H9 (cell line): Measurements from ENCODE around the gene TXNRD1. TPM values are rescaled to one million over a fixed set of nuclear protein-coding genes. Genes with fewer than 3 reads are reported as not detected.

ENCODE experiments used
- DNase-seq: peaks from one replicate; pipeline ENCODE4 v3.0.0-alpha.2; 2017
- H2AFZ ChIP-seq: one replicate; pipeline ENCODE4 v1.6.1; 2013; ENCODE audit warnings: mild to moderate bottlenecking, low read length, control low read depth, moderate library complexity
- H2AK5ac ChIP-seq: 2 replicates; pipeline ENCODE4 v1.6.1; 2013; ENCODE audit warnings: low read length, control low read depth, mixed read lengths; ENCODE audit not compliant: insufficient read length
- H2BK120ac ChIP-seq: one replicate; pipeline ENCODE4 v1.6.1; 2013; ENCODE audit warnings: low read depth, mild to moderate bottlenecking, low read length, control low read depth, inconsistent platforms; ENCODE audit not compliant: poor library complexity, severe bottlenecking
- H2BK12ac ChIP-seq: 2 replicates; pipeline ENCODE4 v1.6.1; 2013; ENCODE audit warnings: low read length, control low read depth, mixed read lengths, low read depth; ENCODE audit not compliant: insufficient read length
- H2BK15ac ChIP-seq: 2 replicates; pipeline ENCODE4 v1.6.1; 2013; ENCODE audit warnings: low read depth, low read length, control low read depth
- H2BK20ac ChIP-seq: one replicate; pipeline ENCODE4 v1.6.1; 2013; ENCODE audit warnings: low read depth, mild to moderate bottlenecking, low read length, control low read depth, inconsistent platforms; ENCODE audit not compliant: poor library complexity, severe bottlenecking
- H2BK5ac ChIP-seq: 2 replicates; pipeline ENCODE4 v1.6.1; 2013; ENCODE audit warnings: low read length, control low read depth, mixed read lengths; ENCODE audit not compliant: insufficient read length
- H3K14ac ChIP-seq: 2 replicates; pipeline ENCODE4 v1.6.1; 2013; ENCODE audit warnings: low read length, control low read depth; ENCODE audit not compliant: insufficient read depth
- H3K18ac ChIP-seq: 2 replicates; pipeline ENCODE4 v1.6.1; 2013; ENCODE audit warnings: low read depth, mild to moderate bottlenecking, mixed read lengths, low read length, control low read depth; ENCODE audit not compliant: insufficient read length
- H3K23ac ChIP-seq: 2 replicates; pipeline ENCODE4 v1.6.1; 2013; ENCODE audit warnings: low read length, control low read depth, mixed read lengths, low read depth; ENCODE audit not compliant: insufficient read length
- H3K23me2 ChIP-seq: 2 replicates; pipeline ENCODE4 v1.6.1; 2013; ENCODE audit warnings: low read depth, mild to moderate bottlenecking, mixed read lengths, low read length, control low read depth; ENCODE audit not compliant: insufficient read length, poor library complexity, severe bottlenecking
- H3K27ac ChIP-seq: 2 replicates; pipeline ENCODE4 v1.5.1; 2013; ENCODE audit warnings: low read length, control low read depth, mixed read lengths, low read depth; ENCODE audit not compliant: insufficient read length
- H3K27me3 ChIP-seq: 2 replicates; pipeline ENCODE4 v1.6.1; 2013; ENCODE audit warnings: low read length, control low read depth, inconsistent platforms; ENCODE audit not compliant: insufficient read depth
- H3K4ac ChIP-seq: 2 replicates; pipeline ENCODE4 v1.6.1; 2013; ENCODE audit warnings: low read depth, mild to moderate bottlenecking, control low read depth, inconsistent platforms, low read length, moderate library complexity
- H3K4me1 ChIP-seq: 2 replicates; pipeline ENCODE4 v1.6.1; 2013; ENCODE audit warnings: low read length, control low read depth, inconsistent platforms; ENCODE audit not compliant: insufficient read depth
- H3K4me2 ChIP-seq: 2 replicates; pipeline ENCODE4 v1.6.1; 2013; ENCODE audit warnings: low read length, control low read depth, mixed read lengths; ENCODE audit not compliant: insufficient read length, insufficient read depth
- H3K56ac ChIP-seq: 2 replicates; pipeline ENCODE4 v1.6.1; 2013; ENCODE audit warnings: low read depth, mild to moderate bottlenecking, mixed read lengths, low read length, control low read depth; ENCODE audit not compliant: insufficient read length
- H3K79me1 ChIP-seq: 2 replicates; pipeline ENCODE4 v1.6.1; 2013; ENCODE audit warnings: low read depth, mild to moderate bottlenecking, moderate library complexity, low read length, control low read depth, inconsistent platforms; ENCODE audit not compliant: insufficient read depth, poor library complexity, severe bottlenecking
- H3K79me2 ChIP-seq: 2 replicates; pipeline ENCODE4 v1.6.1; 2013; ENCODE audit warnings: low read length, control low read depth, inconsistent platforms; ENCODE audit not compliant: insufficient read depth
- H3K9ac ChIP-seq: 2 replicates; pipeline ENCODE4 v1.6.1; 2013; ENCODE audit warnings: low read length, control low read depth, mixed read lengths; ENCODE audit not compliant: insufficient read length; ENCODE audit errors: extremely low read depth
- H3K9me3 ChIP-seq: one replicate; pipeline ENCODE4 v1.6.1; 2013; ENCODE audit warnings: low read depth, low read length, inconsistent platforms; ENCODE audit not compliant: control insufficient read depth
- H3T11ph ChIP-seq: one replicate; pipeline ENCODE4 v1.6.1; 2013; ENCODE audit warnings: mild to moderate bottlenecking, low read length, control low read depth, inconsistent platforms
- H4K20me1 ChIP-seq: one replicate; pipeline ENCODE4 v1.6.1; 2013; ENCODE audit not compliant: control insufficient read depth, insufficient read length, insufficient read depth
- H4K5ac ChIP-seq: 2 replicates; pipeline ENCODE4 v1.6.1; 2013; ENCODE audit warnings: low read depth, mild to moderate bottlenecking, mixed read lengths, low read length, control low read depth; ENCODE audit not compliant: insufficient read length
- H4K8ac ChIP-seq: replicated peaks from 2 replicates; pipeline ENCODE4 v1.6.1; 2013; ENCODE audit warnings: low read length, control low read depth, mixed read lengths, low read depth; ENCODE audit not compliant: insufficient read length
- H4K91ac ChIP-seq: 2 replicates; pipeline ENCODE4 v1.6.1; 2013; ENCODE audit warnings: low read depth, mild to moderate bottlenecking, moderate library complexity, mixed read lengths, low read length, control low read depth; ENCODE audit not compliant: insufficient read length
- H3K27ac Mint-ChIP-seq, 3 experiments: 2 replicates in 2 of 3; 3 replicates in 1 of 3; pipeline ENCODE4 v1.8.0; 2020 to 2021; ENCODE audit warnings: mixed read lengths in 3 of 3, mild to moderate bottlenecking in 1 of 3, moderate library complexity in 1 of 3
- H3K27me3 Mint-ChIP-seq: 2 replicates; pipeline ENCODE4 v1.8.0; 2021; ENCODE audit warnings: low read depth, mild to moderate bottlenecking, moderate library complexity, mixed read lengths
- H3K36me3 Mint-ChIP-seq, 3 experiments: 2 replicates in 2 of 3; 3 replicates in 1 of 3; pipeline ENCODE4 v1.8.0; 2020 to 2021; ENCODE audit warnings: low read depth in 3 of 3, mixed read lengths in 3 of 3; ENCODE audit not compliant: insufficient read depth in 1 of 3
- H3K4me1 Mint-ChIP-seq, 2 experiments: 2 replicates each; pipeline ENCODE4 v1.8.0; 2020; ENCODE audit warnings: mixed read lengths in 2 of 2
- H3K4me3 Mint-ChIP-seq, 2 experiments: 2 replicates in 1 of 2; 3 replicates in 1 of 2; pipeline ENCODE4 v1.8.0; 2020 to 2021; ENCODE audit warnings: mild to moderate bottlenecking in 2 of 2, mixed read lengths in 2 of 2, moderate library complexity in 1 of 2
- H3K9me3 Mint-ChIP-seq, 2 experiments: 2 replicates in 1 of 2; 3 replicates in 1 of 2; pipeline ENCODE4 v1.8.0; 2020; ENCODE audit warnings: mild to moderate bottlenecking in 2 of 2, mixed read lengths in 2 of 2, moderate library complexity in 1 of 2
- CTCF ChIP-seq: fragments of 200-600 bp; sonication (generic); conservative IDR thresholded peaks from 3 replicates; pipeline ENCODE4 v1.8.0; 2021; ENCODE audit warnings: antibody characterized with exemption, mild to moderate bottlenecking
- WGBS: extraction: QIAGEN DNeasy Blood & Tissue Kit; methylation state at CpG from one replicate; pipeline ENCODE4 v1.1.7; 2013; ENCODE audit warnings: missing lambda C conversion rate, low lambda C conversion rate, mixed read lengths; ENCODE audit not compliant: insufficient read length; ENCODE audit errors: extremely low coverage; 5-methylcytosine and 5-hydroxymethylcytosine counted together
- total RNA-seq: library from RNA; stranded (reverse); gene quantifications from 2 replicates; pipeline ENCODE4 v1.2.1, GENCODE V29; 2021

Gene TXNRD1
- total RNA-seq, 1 experiment from 2014 or later: 100 TPM

- Histone ChIP-seq H3K14ac (no peak overlapping the region), H3K4me2 (no peak overlapping the region), H2BK5ac (no peak overlapping the region), H4K20me1 (no peaks in the 10 kb centered on the region), H3K79me1 (no peaks in the 10 kb centered on the region), H2AK5ac (no peak overlapping the region), H3K18ac (no peak overlapping the region), H3K27me3 (no peaks in the 10 kb centered on the region), H3K79me2 (no peaks in the 10 kb centered on the region), H2BK12ac (no peak overlapping the region), H3K9ac (no peak overlapping the region), H3K23ac (no peak overlapping the region), H3K4ac (no peak overlapping the region), H2BK15ac (no peak overlapping the region), H2BK120ac (no peak overlapping the region), H2BK20ac (no peak overlapping the region), H3K9me3 (no peaks in the 10 kb centered on the region), H3K27ac (no peak overlapping the region), H3K4me1 (no peaks in the 10 kb centered on the region), H2AFZ (no peak overlapping the region), H3K23me2 (no peaks in the 10 kb centered on the region), H4K91ac (no peak overlapping the region), H4K8ac (no peak overlapping the region), H3K56ac (no peak overlapping the region), H4K5ac (no peak overlapping the region), H3T11ph (no peak overlapping the region)
- no peaks in the 10 kb centered on the region for H3K36me3 Mint-ChIP-seq
- no CpG with 5 or more reads among the region's 3 CpGs for WGBS
- peaks cover 5 to 8% of the 10 kb centered on the region in 2 experiments for H3K4me1 Mint-ChIP-seq
- H3K27me3 Mint-ChIP-seq: 0 out of 2 replicates have a peak, but pooled peaks cover 1% of the 10 kb centered on the region
- H3K9me3 Mint-ChIP-seq: no peaks in the 10 kb centered on the region
- H3K27ac Mint-ChIP-seq: no peak overlapping the region
- H3K4me3 Mint-ChIP-seq: no peak overlapping the region
- TF ChIP-seq CTCF: no peak
- no peak for DNase-seq
Observed at GRCh38 chr12:104386461-104386860, 170.9 kb downstream of the TXNRD1 start.
